Measurements from ENCODE around the gene TNPO1.

Gene TNPO1

GRCh38 chr5:72816284-72817075 lies at the start of gene TNPO1:
TSS of gene TNPO1 (plus strand) at chr5:72816661. CDS start at chr5:72816738, 77 bp downstream.
- no peak for TF ChIP-seq CTCF (IDR thresholded peaks at IDR 0.05; ENCODE audit: insufficient read depth, low read depth, low read length, missing control alignments)
- DNase-seq (ENCODE audit: low read depth), result peak; percentile 95
- H3K4me3 ChIP-seq (ENCODE audit: low read depth, low read length), result peak within 1 kb of the TSS; percentile 84

GRCh38 chr5:72767289-72768010 lies 49.0 kb upstream of the TNPO1 start:
- no peak for TF ChIP-seq CTCF (IDR thresholded peaks at IDR 0.05; ENCODE audit: insufficient read depth, low read depth, low read length, missing control alignments)
- no peak for DNase-seq (ENCODE audit: low read depth)
- no peak overlapping the region for H3K4me3 ChIP-seq (ENCODE audit: low read depth, low read length)

- no peak for TF ChIP-seq CTCF (IDR thresholded peaks at IDR 0.05; ENCODE audit: insufficient read depth, low read depth, low read length, missing control alignments)
- H3K4me3 ChIP-seq (ENCODE audit: low read depth, low read length), result no peak overlapping the region
Observed at GRCh38 chr5:72770266-72770665, 46.2 kb upstream of the TNPO1 start.

GRCh38 chr5:72776684-72777083 lies 39.8 kb upstream of the TNPO1 start:
- DNase-seq (ENCODE audit: low read depth), result no peak
- no peak overlapping the region for H3K4me3 ChIP-seq (ENCODE audit: low read depth, low read length)
- TF ChIP-seq CTCF (IDR thresholded peaks at IDR 0.05; ENCODE audit: insufficient read depth, low read depth, low read length, missing control alignments), result no peak

More at GRCh38 chr5:72770266-72770665, 46.2 kb upstream of the TNPO1 start:
- DNase-seq (ENCODE audit: low read depth), result no peak

GRCh38 chr5:72779520-72779919 lies 36.9 kb upstream of the TNPO1 start:
- H3K4me3 ChIP-seq (ENCODE audit: low read depth, low read length), result no peak overlapping the region
- no peak for DNase-seq (ENCODE audit: low read depth)
- no peak for TF ChIP-seq CTCF (IDR thresholded peaks at IDR 0.05; ENCODE audit: insufficient read depth, low read depth, low read length, missing control alignments)

GRCh38 chr5:72783354-72783753 lies 33.1 kb upstream of the TNPO1 start:
- DNase-seq (ENCODE audit: low read depth), result no peak
- no peak overlapping the region for H3K4me3 ChIP-seq (ENCODE audit: low read depth, low read length)
- TF ChIP-seq CTCF (IDR thresholded peaks at IDR 0.05; ENCODE audit: insufficient read depth, low read depth, low read length, missing control alignments), result no peak
